Activated CD8-positive, alpha-beta memory T cell treated with anti-CD3 and anti-CD28 coated beads, Interleukin-2, amount 50 U/mL, for 4 hours (primary cell): ENCODE results near the gene SORT1.
"Not testable (repeated sequence)": the region's sequence is repeated elsewhere in the genome, so short reads cannot be mapped to it uniquely, and the experiment has no call there.

Experiments
- DNase-seq: peaks from one replicate; pipeline ENCODE4 v3.0.0-alpha.2; 2020

SORT1 gene

DNA sequence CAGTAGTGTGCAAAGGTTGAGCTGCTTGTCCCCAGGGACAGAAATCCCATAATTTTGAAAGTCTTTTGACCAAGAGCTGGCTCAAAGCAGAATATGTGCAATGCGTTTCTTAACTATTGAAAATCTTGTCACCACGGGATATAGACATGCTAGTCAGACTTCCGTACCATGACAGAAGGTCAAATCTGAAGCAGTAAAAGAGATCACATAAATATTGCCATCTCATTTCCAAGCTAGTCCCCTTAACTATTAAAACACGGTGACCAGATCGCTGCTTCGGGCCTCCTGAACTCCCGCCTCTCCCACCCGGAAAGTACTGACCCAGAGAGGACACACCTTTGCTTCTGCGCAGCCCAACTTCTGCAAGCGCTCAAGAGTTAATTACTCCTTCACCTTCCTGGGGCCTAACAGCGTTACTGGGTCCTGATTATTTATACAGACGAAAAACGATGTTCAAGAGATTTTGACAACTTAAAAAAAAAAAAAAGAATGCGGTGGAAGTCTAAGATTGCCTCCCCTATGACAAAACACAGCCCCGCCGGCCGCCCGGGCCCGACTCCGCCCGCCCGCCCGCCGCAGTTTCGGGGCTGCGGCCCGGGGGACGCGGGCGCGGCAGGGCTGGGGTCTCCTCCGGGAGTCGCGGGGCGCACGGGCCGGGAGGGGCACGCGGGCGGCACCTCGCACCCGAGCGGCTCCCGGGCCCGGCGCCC lies 692 bp downstream of the SORT1 start:
- no peak for DNase-seq

DNA sequence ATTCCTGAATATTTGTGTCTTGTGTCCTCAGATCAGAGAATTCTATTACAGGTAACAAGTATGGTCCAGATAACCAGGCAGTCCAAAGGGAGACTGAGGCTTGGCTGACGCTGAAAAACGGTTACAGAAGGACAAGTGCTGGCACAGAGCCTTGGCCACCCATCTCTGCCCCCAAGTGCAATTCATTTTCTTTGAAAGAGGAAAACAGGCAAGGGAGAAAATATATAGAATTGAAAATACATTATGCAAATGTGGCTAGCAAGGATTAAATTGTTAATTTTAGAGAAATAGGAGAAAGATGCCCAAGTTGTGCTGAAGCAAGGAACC lies 1.2 kb downstream of the SORT1 start:
- no peak for DNase-seq

DNA sequence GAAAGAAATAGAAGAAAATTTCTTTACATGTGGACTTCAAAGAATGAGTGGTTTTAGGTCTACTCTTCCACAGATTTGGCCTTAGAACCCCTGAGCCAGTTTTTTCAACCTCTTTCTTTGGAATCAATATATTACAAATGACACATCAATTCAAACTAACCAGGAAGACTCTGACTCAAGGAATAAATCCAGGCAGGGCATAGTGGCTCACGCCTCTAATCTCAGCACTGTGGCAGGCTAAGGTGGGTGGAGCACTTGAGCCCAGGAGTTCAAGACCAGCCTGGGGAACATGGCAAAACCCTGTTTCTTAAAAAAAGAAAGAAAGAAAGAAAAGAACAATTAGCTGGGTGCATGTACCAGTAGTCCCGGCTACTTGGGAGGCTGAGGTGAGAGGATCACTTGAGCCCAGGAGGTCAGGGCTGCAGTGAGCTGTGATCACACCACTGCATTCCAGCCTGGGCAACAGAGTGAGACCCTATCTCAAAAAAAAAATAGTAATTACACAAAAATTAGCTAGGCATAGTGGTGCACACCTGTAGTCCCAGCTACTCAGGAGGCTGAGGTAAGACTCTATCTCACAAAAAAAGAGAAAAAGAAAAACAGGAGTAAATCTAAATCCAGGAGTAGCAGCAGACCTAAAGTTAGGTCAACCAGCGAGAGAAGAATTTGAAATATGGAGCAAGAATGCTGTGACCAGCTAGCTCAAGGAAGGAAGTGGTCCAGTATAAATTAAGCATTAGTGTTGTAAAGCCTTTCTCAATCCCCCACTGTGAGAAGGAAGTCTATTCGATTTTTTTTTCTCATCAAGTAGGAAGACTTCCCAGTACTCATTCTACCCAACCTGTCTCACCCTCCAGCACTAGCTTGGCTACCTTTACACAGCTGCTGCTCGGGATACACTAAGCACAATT lies 1.9 kb downstream of the SORT1 start:
- no peak for DNase-seq

DNA sequence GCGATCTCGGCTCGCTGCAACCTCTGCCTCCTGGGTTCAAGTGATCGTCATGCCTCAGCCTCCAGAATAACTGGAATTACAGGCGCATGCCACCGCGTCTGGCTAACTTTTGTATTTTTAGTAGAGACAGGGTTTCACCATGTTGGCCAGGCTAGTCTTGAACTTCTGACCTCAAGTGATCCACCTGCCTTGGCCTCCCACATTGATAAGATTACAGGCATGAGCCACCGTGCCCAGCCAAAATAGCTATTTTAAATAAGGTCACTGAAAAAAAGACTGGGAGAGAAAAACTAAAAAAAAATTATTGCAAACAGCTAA lies 2.5 kb downstream of the SORT1 start:
- DNase-seq = not testable (repeated sequence)

DNA sequence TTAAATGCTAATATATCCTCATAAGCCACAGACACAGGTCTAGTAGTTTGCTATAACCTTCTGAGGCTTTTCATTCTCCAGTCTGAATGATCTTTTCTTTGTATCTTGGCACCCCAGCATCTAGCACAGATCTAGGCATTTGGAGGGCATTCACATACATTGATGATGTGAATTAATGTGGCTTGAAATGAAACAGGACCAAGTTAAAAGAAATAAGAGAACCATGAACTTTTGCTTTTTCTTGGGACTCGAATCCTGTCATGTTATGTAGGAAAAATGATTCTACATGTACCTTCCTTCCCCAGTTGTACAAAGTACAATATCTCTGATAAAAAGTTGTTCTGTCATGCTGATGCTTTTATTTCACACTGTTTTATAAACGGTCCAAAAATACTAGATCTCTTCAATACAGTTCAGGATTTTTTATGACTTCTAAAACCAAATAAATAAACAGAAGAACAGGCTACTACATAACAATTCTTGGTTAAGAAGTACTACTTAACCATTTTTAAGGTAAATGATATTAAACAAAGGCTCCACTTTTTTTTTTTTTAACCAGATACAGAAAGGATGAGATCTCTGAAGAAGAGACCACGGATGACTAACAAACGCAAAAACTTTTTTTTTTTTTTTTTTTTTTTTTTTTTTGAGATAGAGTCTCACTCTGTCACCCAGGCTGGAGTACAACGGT lies 3.0 kb downstream of the SORT1 start:
- no peak for DNase-seq

DNA sequence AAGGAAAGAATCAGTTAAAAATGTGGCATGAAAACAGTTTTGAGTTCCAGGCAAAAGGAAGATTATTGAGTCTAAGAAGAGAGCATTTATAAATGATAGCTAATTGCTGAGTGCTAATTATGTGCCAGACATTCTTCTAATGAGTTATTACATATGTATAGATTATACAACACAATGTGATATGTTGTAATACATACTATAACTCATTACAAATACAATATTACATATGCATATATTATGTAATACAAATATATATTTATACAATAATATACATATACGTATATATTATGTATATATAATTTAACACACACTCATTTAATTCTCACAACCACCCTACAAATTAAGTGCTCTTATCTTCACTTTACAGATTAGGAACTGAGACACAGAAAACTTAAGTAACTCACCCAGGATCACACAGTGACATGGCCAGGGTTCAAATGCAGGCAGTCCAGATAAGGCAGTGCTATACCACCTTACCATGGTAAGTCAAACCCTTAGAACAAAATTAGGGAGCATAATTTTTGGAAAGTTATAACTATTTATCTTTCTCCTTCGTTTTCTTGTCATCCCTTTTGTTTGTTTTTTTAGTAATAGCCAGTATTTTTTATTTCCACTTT lies 4.0 kb downstream of the SORT1 start:
- DNase-seq = no peak

DNA sequence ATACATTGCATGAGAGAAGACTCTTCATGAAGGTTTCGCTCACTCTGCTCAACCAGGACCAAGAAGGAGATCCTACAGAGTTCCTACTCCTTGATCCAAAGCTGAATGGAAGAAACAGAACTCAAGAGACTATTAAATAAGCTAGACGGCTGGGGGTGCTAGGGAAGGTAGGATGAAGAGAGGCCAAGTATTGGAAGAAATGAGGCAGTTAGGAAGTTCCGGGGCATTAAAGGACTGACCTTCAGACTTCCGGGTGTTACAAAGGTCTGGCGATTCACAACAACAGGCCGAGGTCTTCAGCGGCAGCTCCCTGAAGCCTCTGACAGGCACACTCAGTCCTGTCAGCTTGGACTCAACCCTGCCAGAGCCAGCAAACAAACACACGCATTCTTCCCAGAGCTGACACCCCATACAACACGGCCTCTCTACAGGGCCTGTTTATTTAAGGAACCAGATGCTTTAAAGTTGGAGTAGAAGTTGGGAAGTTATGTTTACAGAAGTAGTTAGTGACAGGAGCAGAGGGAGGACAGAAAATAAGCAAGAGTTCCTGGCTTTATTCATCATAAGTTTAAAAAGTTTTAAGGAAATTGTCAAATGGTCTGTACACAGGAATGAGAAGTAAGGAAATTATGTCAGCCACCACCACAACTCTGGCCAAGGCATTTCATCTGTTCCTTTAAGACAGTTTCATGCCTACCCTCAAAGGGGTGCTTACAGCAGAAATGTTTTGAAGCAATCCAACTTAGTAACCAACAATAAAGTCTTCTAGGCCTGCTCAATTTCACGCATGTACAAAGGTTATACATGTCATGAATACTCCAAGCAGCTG lies 4.7 kb downstream of the SORT1 start:
- DNase-seq = no peak

DNA sequence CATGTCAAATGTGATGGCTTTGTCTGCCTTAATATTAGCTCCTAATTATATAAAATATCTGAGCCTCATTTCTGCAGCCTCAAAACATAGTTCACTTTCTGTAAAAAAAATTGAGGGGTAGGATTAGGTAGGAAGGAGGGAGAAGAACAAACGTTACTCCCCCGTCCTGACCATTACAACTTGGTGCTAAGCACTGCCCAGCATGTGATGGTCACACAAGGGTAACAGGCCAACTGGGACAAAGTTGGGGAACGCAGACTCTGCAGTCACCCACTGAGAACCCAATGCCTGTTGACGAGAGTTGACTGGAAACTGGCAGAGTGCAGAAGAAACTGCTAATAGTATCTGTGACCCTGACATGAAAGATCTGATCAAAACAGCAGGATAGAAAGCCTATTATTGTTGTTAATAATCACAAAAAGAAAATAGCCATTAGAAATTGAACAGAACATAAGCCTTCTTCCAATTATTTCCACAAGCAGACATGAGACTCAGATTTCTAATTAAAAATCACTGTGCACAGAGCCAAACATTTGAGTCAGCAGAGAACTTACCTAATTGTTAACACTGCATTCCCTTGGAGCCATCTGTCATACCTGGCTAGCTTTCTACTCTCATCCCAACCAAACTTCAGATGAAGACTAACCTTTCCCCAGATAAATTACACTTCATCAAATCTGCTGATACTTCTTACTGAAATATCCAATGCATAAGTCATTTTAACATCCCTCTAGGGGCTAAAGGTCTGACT lies 5.5 kb downstream of the SORT1 start:
- no peak for DNase-seq

DNA sequence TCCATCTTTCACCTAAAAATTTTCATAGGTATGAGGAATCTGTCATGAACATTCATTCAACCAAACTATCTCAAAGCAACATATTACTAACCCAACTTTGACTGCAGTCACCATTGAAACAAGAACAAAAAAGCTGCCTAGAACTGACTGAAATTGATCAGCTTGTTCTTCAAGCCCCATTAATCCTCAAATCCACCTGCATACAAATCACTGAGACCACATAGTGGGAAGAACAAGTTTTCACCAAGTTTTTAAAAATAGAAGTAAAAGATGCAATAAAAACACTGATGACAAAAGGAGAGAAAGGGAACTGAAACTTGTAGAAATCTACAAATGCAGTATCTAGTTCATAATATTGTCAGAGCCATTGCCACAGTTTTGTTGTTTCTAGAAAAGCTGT lies 6.1 kb downstream of the SORT1 start:
- DNase-seq = no peak

DNA sequence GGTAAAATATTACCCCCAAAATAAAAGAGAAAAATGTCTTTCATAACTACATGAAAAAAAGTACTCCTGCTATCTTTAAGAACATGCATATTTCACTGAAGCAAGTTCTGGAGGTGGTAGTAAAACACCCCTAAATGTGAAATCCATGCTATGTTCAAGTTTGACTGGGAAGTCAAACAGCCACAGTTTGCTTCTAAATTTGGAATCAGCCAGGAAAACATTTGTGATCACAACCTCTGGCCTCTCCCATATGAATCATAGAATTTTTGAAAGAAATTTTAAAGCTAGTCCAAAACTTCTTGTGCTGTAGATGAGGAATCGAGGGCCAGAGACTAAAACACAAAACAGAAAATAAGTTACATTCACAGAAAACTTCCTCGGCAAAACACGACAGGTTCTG lies 6.6 kb downstream of the SORT1 start:
- DNase-seq = no peak

DNA sequence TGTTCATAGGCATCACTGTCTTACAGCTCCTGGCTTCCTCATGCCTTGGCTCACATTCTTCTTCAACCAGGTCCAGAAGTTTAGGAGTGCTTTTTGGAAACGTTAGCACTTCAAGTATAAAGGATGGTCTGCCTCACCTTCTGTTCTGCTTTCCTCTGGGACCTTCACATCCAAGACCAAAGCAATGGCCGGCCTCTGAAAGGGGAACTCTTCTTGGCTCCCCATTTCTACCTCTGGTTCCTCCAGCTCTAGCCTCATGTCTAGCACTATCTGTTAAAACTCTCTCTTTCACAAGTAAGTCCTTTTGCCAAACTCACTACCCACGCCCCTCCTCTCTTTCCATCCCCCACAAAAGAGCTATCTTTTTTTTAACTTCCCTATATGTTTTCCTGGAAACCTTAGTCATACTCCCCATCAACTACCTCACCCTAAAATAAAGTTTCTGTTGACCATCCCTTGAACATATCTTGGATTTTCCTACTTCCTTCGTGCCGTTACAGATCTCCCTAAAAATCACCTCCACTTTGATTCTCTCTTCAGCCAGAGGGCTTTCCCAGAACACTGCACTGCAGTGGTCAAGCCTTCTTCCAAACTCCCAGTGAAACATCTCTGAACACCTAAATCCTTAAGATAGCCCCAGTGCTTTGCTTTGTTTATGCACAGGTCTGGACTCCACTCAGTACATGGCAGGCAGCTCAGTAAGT lies 7.9 kb downstream of the SORT1 start:
- DNase-seq = no peak

DNA sequence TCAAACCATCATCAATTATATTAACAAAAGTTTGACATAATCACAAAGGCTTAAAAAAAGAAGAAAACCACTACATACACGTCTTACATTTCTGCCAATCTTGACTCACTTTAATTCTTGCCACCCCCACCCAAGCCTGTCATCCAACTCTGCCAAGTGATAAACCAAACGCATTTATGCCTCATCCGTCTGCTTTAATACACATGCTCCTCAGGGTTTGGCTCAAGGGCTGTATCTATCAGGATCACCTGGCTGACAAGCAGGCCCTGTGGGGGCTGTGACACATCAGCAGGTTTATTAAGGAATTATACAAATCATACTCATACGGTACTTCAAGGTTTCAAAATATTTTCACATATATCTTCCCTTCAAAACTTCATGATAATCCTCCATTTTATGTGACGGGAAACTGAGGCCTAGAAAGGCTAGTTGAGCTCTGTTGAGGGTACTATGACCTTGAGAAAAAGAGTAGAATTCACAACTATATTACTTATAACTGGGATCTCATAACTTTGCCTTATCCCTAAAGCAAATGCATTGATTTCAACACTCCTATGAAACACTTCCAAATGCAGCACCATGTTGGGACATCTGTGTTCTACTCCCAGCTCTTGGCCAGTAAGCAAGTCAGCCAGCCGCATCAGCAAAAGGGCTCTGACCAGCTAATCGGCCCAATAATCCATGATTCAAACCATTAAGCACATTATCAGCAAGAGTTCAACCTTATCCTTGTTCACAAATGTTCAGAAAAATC lies 8.7 kb downstream of the SORT1 start:
- DNase-seq = no peak

DNA sequence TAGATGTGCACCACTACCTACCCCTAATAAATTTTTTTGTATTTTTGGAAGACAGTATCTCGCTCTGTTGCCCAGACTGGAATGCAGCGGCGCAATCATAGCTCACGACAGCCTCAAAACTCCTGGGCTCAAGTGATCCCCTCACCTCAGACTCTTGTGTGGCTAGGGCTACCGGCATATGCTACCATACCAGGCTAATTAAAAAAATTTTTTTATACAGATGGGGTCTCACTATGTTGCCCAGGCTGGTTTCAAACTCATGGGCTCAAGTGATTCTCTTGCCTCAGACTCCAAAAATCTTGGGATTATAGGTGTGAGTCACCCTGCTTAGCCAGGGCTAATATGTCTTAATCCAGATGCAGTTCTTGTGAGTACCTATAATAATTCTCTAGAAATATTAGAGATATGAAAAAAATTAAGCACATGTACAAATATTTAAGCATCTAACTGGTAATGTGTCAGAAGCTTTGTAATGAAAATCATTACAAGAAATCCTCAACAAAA lies 9.5 kb downstream of the SORT1 start:
- no peak for DNase-seq

DNA sequence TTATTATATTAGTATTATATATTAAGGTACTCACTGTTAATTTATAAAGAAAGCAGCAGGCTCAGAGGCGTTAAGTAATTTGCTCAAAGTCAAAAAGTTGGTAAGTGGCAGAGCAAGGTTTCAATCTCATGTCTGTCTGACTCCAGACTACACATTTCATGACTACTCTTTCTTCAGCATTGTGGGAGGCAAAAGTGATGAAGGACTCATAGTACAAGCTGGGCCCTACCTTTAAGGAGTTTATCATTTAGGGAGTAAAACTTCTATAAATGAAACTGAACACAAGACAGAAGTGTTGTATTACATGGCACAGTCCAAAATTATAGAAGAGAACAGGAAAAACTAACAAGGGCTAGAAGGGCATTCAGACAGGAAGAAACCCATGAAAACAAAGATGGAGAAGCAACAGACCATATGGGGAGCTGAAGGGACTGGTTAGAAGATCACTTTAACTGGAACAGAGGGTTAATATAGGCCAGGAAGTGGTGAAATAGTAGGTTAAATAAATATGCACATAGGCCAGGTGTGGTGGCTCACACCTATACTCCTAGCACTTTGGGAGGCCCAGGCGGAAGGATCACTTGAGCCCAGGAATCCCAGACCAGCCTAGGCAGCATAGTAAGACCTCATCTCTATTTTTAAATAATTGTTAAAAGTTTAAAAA lies 11.5 kb downstream of the SORT1 start:
- no peak for DNase-seq

DNA sequence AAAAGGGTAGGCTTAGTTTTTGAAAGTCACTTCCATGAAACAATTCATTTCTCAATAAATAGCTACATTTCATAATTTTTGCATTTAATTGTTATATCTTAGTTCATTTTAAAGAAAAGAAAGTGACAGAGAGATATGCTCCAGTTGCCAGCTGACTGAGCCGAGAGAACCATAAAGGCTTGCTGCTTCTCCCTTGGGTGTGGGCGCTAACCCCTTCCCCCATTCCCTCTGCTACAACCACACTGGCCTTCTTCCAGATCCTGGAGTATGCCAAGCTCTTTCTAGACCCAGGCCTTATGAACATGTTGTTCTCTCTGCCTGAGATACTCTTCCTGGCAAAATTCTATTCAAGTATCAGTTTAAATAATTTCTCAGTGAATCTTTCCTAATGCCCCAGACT lies 12.3 kb downstream of the SORT1 start:
- no peak for DNase-seq

DNA sequence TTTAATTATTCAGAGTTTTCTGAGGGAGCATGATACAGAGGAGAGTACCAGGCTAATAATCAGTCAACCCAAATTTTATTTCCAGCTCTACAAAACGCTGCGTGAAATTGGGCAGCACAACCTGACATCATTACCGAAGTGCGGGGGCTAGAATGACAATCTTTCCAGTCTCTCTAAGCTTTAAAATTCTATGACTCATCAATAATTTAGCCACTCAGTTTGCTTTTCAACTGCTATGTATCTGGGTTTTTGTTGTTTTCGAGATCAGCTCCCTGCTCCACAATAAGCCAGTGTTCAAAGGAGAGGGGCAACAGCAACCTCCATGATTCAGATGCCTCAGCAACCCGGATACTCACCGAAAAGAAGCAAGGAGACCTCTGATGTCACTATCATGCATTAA lies 13.9 kb downstream of the SORT1 start:
- DNase-seq = no peak

DNA sequence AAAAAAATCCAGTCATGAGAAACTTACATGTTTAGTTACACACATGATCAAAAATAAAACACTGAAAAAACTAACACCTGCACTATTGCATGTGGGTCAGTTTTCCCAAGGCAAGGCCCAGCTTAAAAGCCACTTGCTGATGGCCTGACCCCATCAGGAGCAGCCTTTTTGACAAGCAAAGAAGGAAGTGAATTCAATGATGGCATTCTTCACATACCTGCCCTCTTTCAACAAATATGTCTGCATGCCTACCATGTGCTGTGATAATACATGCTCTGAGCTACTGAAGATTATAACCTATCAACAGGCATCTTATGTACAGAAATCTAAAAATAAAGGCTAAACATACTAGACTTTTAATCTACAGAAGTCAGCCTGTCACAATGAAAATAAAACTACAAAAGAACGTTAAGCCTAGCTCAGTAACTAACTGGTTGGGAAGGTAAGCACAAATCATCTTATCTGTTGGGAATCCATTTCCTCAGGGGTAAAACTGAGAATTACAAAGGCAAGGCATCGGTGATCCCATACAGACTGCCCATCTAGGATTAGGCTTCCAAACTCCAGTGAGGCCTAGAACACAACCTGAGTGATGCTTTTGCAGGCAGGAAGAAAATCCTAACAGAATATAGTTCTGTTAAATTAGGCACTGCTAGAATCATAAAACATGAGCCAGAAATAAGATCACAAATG lies 14.5 kb downstream of the SORT1 start:
- no peak for DNase-seq

DNA sequence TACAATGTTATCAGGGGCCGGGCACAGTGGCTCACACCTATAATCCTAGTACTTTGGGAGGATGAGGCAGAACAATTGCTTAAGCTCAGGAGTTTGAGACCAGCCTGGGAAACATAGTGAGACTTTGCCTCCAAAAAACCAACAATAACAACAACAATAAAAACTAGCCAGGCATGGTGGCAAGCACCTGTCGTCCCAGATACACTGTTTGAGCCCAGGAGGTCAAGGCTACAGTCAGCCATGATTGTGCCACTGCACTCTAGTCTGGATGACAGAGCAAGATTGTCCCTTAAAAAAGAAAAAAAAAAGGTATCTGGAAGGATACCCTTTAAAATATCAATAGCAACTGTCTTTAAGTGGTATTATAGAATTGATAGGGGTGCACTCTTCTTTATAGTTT lies 16.1 kb downstream of the SORT1 start:
- DNase-seq = no peak

DNA sequence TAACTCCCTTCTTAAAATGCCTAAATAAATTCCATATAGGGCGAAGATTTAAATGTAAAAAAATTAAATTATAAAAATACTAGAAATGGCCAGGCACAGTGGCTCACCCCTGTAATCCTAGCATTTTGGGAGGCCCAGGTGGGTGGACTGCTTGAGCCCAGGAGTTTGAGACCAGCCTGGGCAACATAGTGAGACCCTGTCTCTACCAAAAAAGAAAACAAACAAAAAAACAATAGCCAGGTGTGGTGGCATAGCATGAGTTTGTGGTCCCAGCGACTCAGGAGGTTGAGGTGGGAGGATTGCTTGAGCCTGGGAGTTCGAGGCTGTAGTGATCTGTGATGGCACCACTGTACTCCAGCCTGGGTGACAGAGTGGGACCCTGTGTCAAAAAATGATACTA lies 17.8 kb downstream of the SORT1 start:
- no peak for DNase-seq
